Stomach (tissue), 9 donors: ENCODE data around the gene KANTR. TPM values are rescaled to one million over a fixed set of nuclear protein-coding genes. Genes with fewer than 3 reads are reported as not detected.
A peak's percentile ranks its signal among the peaks of the same experiment; 100 is the strongest.

Experiments used
- DNase-seq, 2 donors: peaks; one replicate each; pipeline versions ENCODE4 v3.0.0 to v3.0.0-alpha.2; 2013 to 2019
- H3K27ac ChIP-seq, 5 donors: fragments of 200-600 bp in 4 of 5; sonication (generic) in 4 of 5; one replicate each; pipeline ENCODE4 v1.5.1; 2013 to 2019; ENCODE audit warnings: mild to moderate bottlenecking in 1 of 5, moderate library complexity in 1 of 5
- H3K27me3 ChIP-seq, 3 donors: fragments of 200-600 bp; sonication (generic); one replicate each; pipeline ENCODE4 v1.5.1; 2017 to 2019; ENCODE audit warnings: mixed run types in 1 of 3
- H3K36me3 ChIP-seq, 4 donors: fragments of 200-600 bp; sonication (generic); 1 replicate in 3 of 4; 2 replicates in 1 of 4; pipeline ENCODE4 v1.5.1; 2016 to 2019
- H3K4me1 ChIP-seq, 4 donors: fragments of 200-600 bp; sonication (generic); one replicate each; pipeline ENCODE4 v1.5.1; 2016 to 2019
- H3K4me3 ChIP-seq, 4 donors: fragments of 200-600 bp; sonication (generic) in 3 of 4; one replicate each; pipeline ENCODE4 v1.5.1; 2016 to 2019; ENCODE audit warnings: mild to moderate bottlenecking in 1 of 4
- H3K9me3 ChIP-seq, 4 donors: fragments of 200-600 bp; sonication (generic); one replicate each; pipeline ENCODE4 v1.5.1; 2016 to 2019
- CTCF ChIP-seq, 7 experiments: fragments of 450-650 bp in 4 of 7; fragments of 200-600 bp in 3 of 7; sonication (generic) in 3 of 7; IDR thresholded peaks; one replicate each; pipeline ENCODE4 v1.5.1; 2016 to 2019; ENCODE audit warnings: antibody characterized with exemption in 7 of 7, control low read depth in 2 of 7, mild to moderate bottlenecking in 1 of 7
- EP300 ChIP-seq: sonication (generic); formaldehyde crosslinking; IDR thresholded peaks from one replicate; pipeline ENCODE4 v1.6.1; 2017; ENCODE audit warnings: antibody characterized with exemption
- POLR2A ChIP-seq, 4 donors: fragments of 450-650 bp; IDR thresholded peaks; one replicate each; pipeline ENCODE4 v1.6.1; 2016; ENCODE audit warnings: antibody characterized with exemption in 4 of 4, control low read depth in 2 of 4, mild to moderate bottlenecking in 1 of 4, moderate library complexity in 1 of 4
- POLR2AphosphoS5 ChIP-seq, 3 donors: sonication (generic); formaldehyde crosslinking; IDR thresholded peaks; one replicate each; pipeline ENCODE4 v1.6.1; 2016; ENCODE audit warnings: antibody characterized with exemption in 3 of 3
- WGBS, 5 donors: extraction: QIAGEN DNeasy Blood & Tissue Kit in 3 of 5; methylation state at CpG; one replicate each; pipeline versions ENCODE4 v1.1.5 to v1.1.7; 2013 to 2018; 5-methylcytosine and 5-hydroxymethylcytosine counted together
- intact Hi-C: fragments of 100-400 bp; cut with DNase I; formaldehyde crosslinking; loops from one replicate; pipeline ENCODE4 v1.15.1; 2023; ENCODE audit warnings: low total_unique reads
- polyA plus RNA-seq, 3 donors: library from polyadenylated mRNA; stranded (reverse); fragments of 200-250 nt; gene quantifications; one replicate each; pipeline ENCODE4 v1.2.3, GENCODE V29; 2013
- total RNA-seq, 5 donors: library from RNA; depleted of rRNA; stranded (reverse); fragments of >200 nt; gene quantifications; one replicate each; pipeline versions ENCODE4 v1.1.0 to v1.2.3, GENCODE V29; 2014 to 2016
- donor health status: healthy with polysubstance abuse.
- donor health status: Bipolar disorder and iron deficiency.
- donor health status: healthy.

KANTR gene
- total and polyA plus RNA-seq, 8 donors: 1.1 to 35.6 (median 8.6) TPM

- H3K27ac ChIP-seq: no peak overlapping the region
- no peak overlapping the region for H3K4me3 ChIP-seq
- no peaks in the 10 kb centered on the region for H3K9me3 ChIP-seq
- intact Hi-C loops: no loop called here
- TF ChIP-seq CTCF (IDR thresholded peaks at IDR 0.05) (no peak), POLR2A (IDR thresholded peaks at IDR 0.05) (no peak), EP300 (no peak), POLR2AphosphoS5 (IDR thresholded peaks at IDR 0.05) (no peak)
- 80 to 91% (median 82%) methylated on average over 5 of the region's 5 CpGs for WGBS, 5 donors
- H3K4me1 ChIP-seq: no peaks in the 10 kb centered on the region
- DNase-seq: no peak
- H3K36me3 ChIP-seq: no peaks in the 10 kb centered on the region
- H3K27me3 ChIP-seq: no peaks in the 10 kb centered on the region
These were observed 37.6 kb upstream of the KANTR start for GRCh38 chrX:53056292-53056691.

GRCh38 chrX:53065104-53065503, 28.8 kb upstream of the KANTR start:
- Histone ChIP-seq H3K4me3 (no peak overlapping the region), H3K36me3 (no peaks in the 10 kb centered on the region), H3K27ac (no peak overlapping the region), H3K27me3 (peaks cover 0 to 17% (median 0%) of the 10 kb centered on the region in 3 donors), H3K4me1 (no peaks in the 10 kb centered on the region), H3K9me3 (no peaks in the 10 kb centered on the region)
- 58 to 95% (median 82%) methylated on average over 1 of the region's 1 CpG for WGBS, 5 donors
- intact Hi-C loops: no loop called here
- DNase-seq: no peak
- TF ChIP-seq POLR2A (IDR thresholded peaks at IDR 0.05): no peak
- TF ChIP-seq POLR2AphosphoS5 (IDR thresholded peaks at IDR 0.05): no peak
- no peak for TF ChIP-seq CTCF (IDR thresholded peaks at IDR 0.05)
- no peak for TF ChIP-seq EP300

GRCh38 chrX:53071064-53071463, 22.9 kb upstream of the KANTR start:
- H3K4me3 ChIP-seq: no peak overlapping the region
- peaks cover 0 to 4% (median 0%) of the 10 kb centered on the region in 3 donors for H3K27me3 ChIP-seq
- H3K27ac ChIP-seq: peak overlapping the region in 1 of 5 donors; percentile 85
- no peaks in the 10 kb centered on the region for H3K36me3 ChIP-seq
- peaks cover 0 to 19% (median 2%) of the 10 kb centered on the region in 4 donors for H3K4me1 ChIP-seq
- H3K9me3 ChIP-seq: no peaks in the 10 kb centered on the region
- 76 to 85% (median 80%) methylated on average over 10 of the region's 10 CpGs for WGBS, 5 donors
- no peak for TF ChIP-seq EP300
- no peak for TF ChIP-seq POLR2AphosphoS5 (IDR thresholded peaks at IDR 0.05)
- no peak for TF ChIP-seq POLR2A (IDR thresholded peaks at IDR 0.05)
- no peak for TF ChIP-seq CTCF (IDR thresholded peaks at IDR 0.05)
- DNase-seq: no peak
- intact Hi-C loops: no loop called here

- Histone ChIP-seq H3K4me3 (peak overlapping the region; percentile 28 to 39 (median 38)), H3K4me1 (peaks cover 0 to 19% (median 2%) of the 10 kb centered on the region in 4 donors), H3K27ac (peak overlapping the region; percentile 8 to 85 (median 74)), H3K27me3 (peaks cover 0 to 4% (median 0%) of the 10 kb centered on the region in 3 donors), H3K9me3 (no peaks in the 10 kb centered on the region), H3K36me3 (no peaks in the 10 kb centered on the region)
- TF ChIP-seq POLR2A (IDR thresholded peaks at IDR 0.05) (no peak), POLR2AphosphoS5 (IDR thresholded peaks at IDR 0.05) (peak; percentile 95 to 98 (median 96)), CTCF (IDR thresholded peaks at IDR 0.05) (peak in 5 of 7 experiments; percentile 50 to 86 (median 52)), EP300 (peak; percentile 99)
- intact Hi-C loops: no loop called here
- 0 to 15% (median 6%) methylated on average over 18 to 31 of the region's 31 CpGs for WGBS, 5 donors
- DNase-seq: peak; percentile 81 to 87
These were observed 22.1 kb upstream of the KANTR start for GRCh38 chrX:53071604-53072417.
